Naive thymus-derived CD4-positive, alpha-beta T cell (primary cell): ENCODE results near the gene CKMT2. TPM values are rescaled to one million over a fixed set of nuclear protein-coding genes. Genes with fewer than 3 reads are reported as not detected.

ENCODE experiments used
- ATAC-seq: fragments of 150-1000 bp; cut with Tn5 transposase; 2 replicates; pipeline ENCODE4 v1.10.0; 2021; ENCODE audit warnings: mild to moderate bottlenecking, moderate library complexity
- CTCF ChIA-PET: fragments of 350-600 bp; sonication (Branson Sonifier 250); formaldehyde crosslinking; loops from one replicate; lab custom pipeline; 2021; ENCODE audit warnings: antibody characterized with exemption; lab: Charles Lee
- POLR2A ChIA-PET: fragments of 350-600 bp; sonication (Branson Sonifier 250); formaldehyde crosslinking; loops from one replicate; lab custom pipeline; 2021; ENCODE audit warnings: antibody characterized with exemption, inconsistent platforms; lab: Charles Lee
- DNase-seq, 9 donors: peaks; one replicate each; pipeline versions ENCODE4 v3.0.0 to v3.0.0-alpha.2; 2020 to 2022; ENCODE audit warnings: mixed read lengths in 1 of 9
- H3K27ac ChIP-seq: one replicate; pipeline ENCODE4 v1.7.0; 2013; ENCODE audit warnings: mild to moderate bottlenecking, low read depth, low read length, moderate library complexity
- H3K27me3 ChIP-seq, 2 donors: one replicate each; pipeline ENCODE4 v1.7.0; 2013; ENCODE audit warnings: low read length in 2 of 2, mild to moderate bottlenecking in 2 of 2, moderate library complexity in 2 of 2; ENCODE audit not compliant: control insufficient read depth in 2 of 2, insufficient read depth in 2 of 2
- H3K36me3 ChIP-seq, 3 experiments: 1 replicate in 2 of 3; 2 replicates in 1 of 3; pipeline ENCODE4 v1.7.0; 2013; ENCODE audit warnings: low read length in 3 of 3, mild to moderate bottlenecking in 3 of 3, moderate library complexity in 1 of 3; ENCODE audit not compliant: insufficient read depth in 3 of 3, control insufficient read depth in 2 of 3
- H3K4me1 ChIP-seq, 2 donors: one replicate each; pipeline ENCODE4 v1.7.0; 2013; ENCODE audit warnings: low read length in 2 of 2, mild to moderate bottlenecking in 2 of 2, moderate library complexity in 1 of 2; ENCODE audit not compliant: control insufficient read depth in 2 of 2, insufficient read depth in 2 of 2
- H3K4me3 ChIP-seq: 2 replicates; pipeline ENCODE4 v1.7.0; 2013; ENCODE audit warnings: mild to moderate bottlenecking, low read length
- H3K9me3 ChIP-seq, 3 experiments: 1 replicate in 2 of 3; 2 replicates in 1 of 3; pipeline ENCODE4 v1.7.0; 2013; ENCODE audit warnings: low read length in 3 of 3; ENCODE audit not compliant: control insufficient read depth in 2 of 3
- H3K27ac Mint-ChIP-seq, 9 donors: one replicate each; pipeline ENCODE4 v1.8.0; 2020 to 2022; ENCODE audit warnings: mixed read lengths in 9 of 9, mild to moderate bottlenecking in 8 of 9, moderate library complexity in 5 of 9, inconsistent platforms in 2 of 9
- H3K27me3 Mint-ChIP-seq, 5 donors: one replicate each; pipeline ENCODE4 v1.8.0; 2021 to 2022; ENCODE audit warnings: mixed read lengths in 5 of 5, mild to moderate bottlenecking in 1 of 5
- H3K36me3 Mint-ChIP-seq, 5 donors: one replicate each; pipeline ENCODE4 v1.8.0; 2020 to 2022; ENCODE audit warnings: mixed read lengths in 5 of 5, mild to moderate bottlenecking in 3 of 5, inconsistent platforms in 1 of 5
- H3K4me1 Mint-ChIP-seq, 7 donors: one replicate each; pipeline ENCODE4 v1.8.0; 2020 to 2022; ENCODE audit warnings: mixed read lengths in 7 of 7, mild to moderate bottlenecking in 3 of 7, inconsistent platforms in 1 of 7
- H3K4me3 Mint-ChIP-seq, 10 donors: one replicate each; pipeline ENCODE4 v1.8.0; 2020 to 2022; ENCODE audit warnings: mild to moderate bottlenecking in 10 of 10, mixed read lengths in 10 of 10, moderate library complexity in 6 of 10, inconsistent platforms in 2 of 10
- H3K9me3 Mint-ChIP-seq, 11 donors: one replicate each; pipeline ENCODE4 v1.8.0; 2020 to 2022; ENCODE audit warnings: mixed read lengths in 11 of 11, mild to moderate bottlenecking in 4 of 11, inconsistent platforms in 1 of 11, moderate library complexity in 1 of 11
- intact Hi-C, 2 donors: fragments of 100-400 bp; cut with micrococcal nuclease; formaldehyde crosslinking; loops; one replicate each; pipeline ENCODE4 v1.15.1; 2023
- polyA plus RNA-seq, 2 donors: library from polyadenylated mRNA; unstranded; fragments of 300-500 nt; fragmentation: Illumina TruSeq; gene quantifications; one replicate each; pipeline ENCODE4 v1.2.3, GENCODE V29; 2021
- total RNA-seq, 6 experiments: library from RNA in 5 of 6; stranded (reverse) in 5 of 6; gene quantifications; 1 replicate in 5 of 6; 2 replicates in 1 of 6; pipeline ENCODE4 v1.2.3 and lab custom pipeline; 2021 to 2026

CKMT2 gene
- total and polyA plus RNA-seq, 7 experiments from 2014 or later, result not detected

- Mint-ChIP-seq H3K36me3 (peaks cover 0 to 29% (median 6%) of the 10 kb centered on the region in 5 donors), H3K27ac (peak overlapping the region in 1 of 9 donors; percentile 21)
Measured at GRCh38 chr5:81226286-81226685, 6.8 kb upstream of the CKMT2 start.

GRCh38 chr5:81226949-81227348 lies 6.2 kb upstream of the CKMT2 start:
- peaks cover 0 to 4% (median 0%) of the 10 kb centered on the region in 7 donors for H3K4me1 Mint-ChIP-seq
- Histone ChIP-seq H3K4me3 (no peak overlapping the region), H3K27me3 (no peaks in the 10 kb centered on the region), H3K9me3 (no peaks in the 10 kb centered on the region), H3K4me1 (no peaks in the 10 kb centered on the region), H3K36me3 (peaks cover 0 to 26% (median 0%) of the 10 kb centered on the region in 3 experiments), H3K27ac (no peak overlapping the region)
- POLR2A ChIA-PET, result no interaction called here
- no peak for DNase-seq
- H3K9me3 Mint-ChIP-seq, result no peaks in the 10 kb centered on the region
- no peak for ATAC-seq
- no peaks in the 10 kb centered on the region for H3K27me3 Mint-ChIP-seq
- H3K4me3 Mint-ChIP-seq, result no peak overlapping the region
- peaks cover 0 to 29% (median 6%) of the 10 kb centered on the region in 5 donors for H3K36me3 Mint-ChIP-seq
- CTCF ChIA-PET, result no interaction called here
- intact Hi-C loops, result no loop called here
- H3K27ac Mint-ChIP-seq, result no peak overlapping the region

More at GRCh38 chr5:81226286-81226685, 6.8 kb upstream of the CKMT2 start:
- H3K27me3 ChIP-seq, result no peaks in the 10 kb centered on the region
- Mint-ChIP-seq H3K4me1 (peaks cover 0 to 4% (median 0%) of the 10 kb centered on the region in 7 donors), H3K4me3 (no peak overlapping the region), H3K9me3 (no peaks in the 10 kb centered on the region), H3K27me3 (no peaks in the 10 kb centered on the region)
- no peak overlapping the region for H3K27ac ChIP-seq
- intact Hi-C loops, result no loop called here
- no peaks in the 10 kb centered on the region for H3K4me1 ChIP-seq
- POLR2A ChIA-PET, result interaction anchor here (1.1 kb wide), 1 partner anchor 13 kb away, joined by 3 read pairs; no protein-coding TSS in a partner anchor
- no peaks in the 10 kb centered on the region for H3K9me3 ChIP-seq
- H3K4me3 ChIP-seq, result no peak overlapping the region
- H3K36me3 ChIP-seq, result peaks cover 0 to 26% (median 0%) of the 10 kb centered on the region in 3 experiments
- no peak for DNase-seq
- ATAC-seq, result no peak
- CTCF ChIA-PET, result no interaction called here

- Histone ChIP-seq H3K36me3 (peaks cover 0 to 26% (median 0%) of the 10 kb centered on the region in 3 experiments), H3K9me3 (no peaks in the 10 kb centered on the region), H3K4me3 (no peak overlapping the region), H3K27ac (no peak overlapping the region), H3K27me3 (no peaks in the 10 kb centered on the region), H3K4me1 (no peaks in the 10 kb centered on the region)
- Mint-ChIP-seq H3K27me3 (no peaks in the 10 kb centered on the region), H3K36me3 (peaks cover 0 to 22% (median 2%) of the 10 kb centered on the region in 5 donors), H3K9me3 (no peaks in the 10 kb centered on the region), H3K27ac (peak overlapping the region in 1 of 9 donors; percentile 41), H3K4me3 (no peak overlapping the region), H3K4me1 (peaks cover 0 to 6% (median 2%) of the 10 kb centered on the region in 7 donors)
- DNase-seq (no peak), ATAC-seq (no peak)
- POLR2A ChIA-PET, result interaction anchor here (0.7 kb wide), 1 partner anchor 71 kb away, joined by 3 read pairs; no protein-coding TSS in a partner anchor
- intact Hi-C loops, result no loop called here
- CTCF ChIA-PET, result no interaction called here
Measured at GRCh38 chr5:81228084-81228483, 5.0 kb upstream of the CKMT2 start.

- intact Hi-C loops, result no loop called here
- H3K36me3 ChIP-seq, result peaks cover 0 to 22% (median 0%) of the 10 kb centered on the region in 3 experiments
- Mint-ChIP-seq H3K27ac (peak overlapping the region in 2 of 9 donors; percentile 23 to 39), H3K36me3 (peaks cover 0 to 18% (median 0%) of the 10 kb centered on the region in 5 donors), H3K4me1 (peaks cover 6 to 27% (median 17%) of the 10 kb centered on the region in 7 donors), H3K4me3 (no peak overlapping the region), H3K9me3 (no peaks in the 10 kb centered on the region), H3K27me3 (no peaks in the 10 kb centered on the region)
- H3K27ac ChIP-seq, result no peak overlapping the region
- no peaks in the 10 kb centered on the region for H3K27me3 ChIP-seq
- ChIA-PET CTCF (no interaction called here), POLR2A (no interaction called here)
- ATAC-seq, result no peak
- H3K9me3 ChIP-seq, result no peaks in the 10 kb centered on the region
- H3K4me1 ChIP-seq, result peaks cover 7 to 10% of the 10 kb centered on the region in 2 donors
- no peak overlapping the region for H3K4me3 ChIP-seq
- DNase-seq, result no peak
Measured at GRCh38 chr5:81230416-81230815, 2.7 kb upstream of the CKMT2 start.

- H3K27me3 ChIP-seq, result no peaks in the 10 kb centered on the region
- CTCF ChIA-PET, result no interaction called here
- Mint-ChIP-seq H3K27me3 (no peaks in the 10 kb centered on the region), H3K4me3 (peak overlapping the region in 3 of 10 donors; percentile 21 to 51 (median 51)), H3K36me3 (peaks cover 0 to 5% (median 4%) of the 10 kb centered on the region in 5 donors), H3K4me1 (peaks cover 6 to 32% (median 20%) of the 10 kb centered on the region in 7 donors), H3K27ac (no peak overlapping the region), H3K9me3 (peaks cover 0 to 3% (median 0%) of the 10 kb centered on the region in 11 donors)
- H3K4me3 ChIP-seq, result no peak overlapping the region
- ATAC-seq, result no peak
- no peak overlapping the region for H3K27ac ChIP-seq
- peaks cover 7 to 10% of the 10 kb centered on the region in 2 donors for H3K4me1 ChIP-seq
- intact Hi-C loops, result no loop called here
- no peak for DNase-seq
- POLR2A ChIA-PET, result no interaction called here
- H3K36me3 ChIP-seq, result peaks cover 0 to 2% (median 0%) of the 10 kb centered on the region in 3 experiments
- H3K9me3 ChIP-seq, result no peaks in the 10 kb centered on the region
Measured at GRCh38 chr5:81232464-81233079, 550 bp upstream of the CKMT2 start.

- DNase-seq, result no peak
- ChIA-PET CTCF (no interaction called here), POLR2A (no interaction called here)
- no peak overlapping the region for H3K27ac ChIP-seq
- no peaks in the 10 kb centered on the region for H3K27me3 ChIP-seq
- H3K27me3 Mint-ChIP-seq, result no peaks in the 10 kb centered on the region
- ATAC-seq, result no peak
- peaks cover 0 to 3% (median 0%) of the 10 kb centered on the region in 11 donors for H3K9me3 Mint-ChIP-seq
- no peaks in the 10 kb centered on the region for H3K9me3 ChIP-seq
- peak overlapping the region in 1 of 9 donors; percentile 65 for H3K27ac Mint-ChIP-seq
- H3K4me1 ChIP-seq, result peaks cover 7 to 10% of the 10 kb centered on the region in 2 donors
- H3K4me3 Mint-ChIP-seq, result peak overlapping the region in 2 of 10 donors; percentile 1 to 25
- no peak overlapping the region for H3K4me3 ChIP-seq
- intact Hi-C loops, result no loop called here
- H3K36me3 Mint-ChIP-seq, result peaks cover 3 to 6% (median 4%) of the 10 kb centered on the region in 5 donors
- H3K36me3 ChIP-seq, result no peaks in the 10 kb centered on the region
- peaks cover 10 to 32% (median 20%) of the 10 kb centered on the region in 7 donors for H3K4me1 Mint-ChIP-seq
Measured at GRCh38 chr5:81234299-81234698, 1.2 kb downstream of the CKMT2 start.
